HG03039 (cell line): ENCODE data around the gene SLCO3A1.
"Not testable (repeated sequence)": the region's sequence is repeated elsewhere in the genome, so short reads cannot be mapped to it uniquely, and the experiment has no call there.

Experiments used
- ATAC-seq: cut with Tn5 transposase; IDR thresholded peaks from one replicate; pipeline ENCODE4 v1.9.1; 2021; ENCODE audit warnings: mild to moderate bottlenecking, moderate library complexity; ENCODE audit not compliant: unreplicated experiment

SLCO3A1 gene

DNA sequence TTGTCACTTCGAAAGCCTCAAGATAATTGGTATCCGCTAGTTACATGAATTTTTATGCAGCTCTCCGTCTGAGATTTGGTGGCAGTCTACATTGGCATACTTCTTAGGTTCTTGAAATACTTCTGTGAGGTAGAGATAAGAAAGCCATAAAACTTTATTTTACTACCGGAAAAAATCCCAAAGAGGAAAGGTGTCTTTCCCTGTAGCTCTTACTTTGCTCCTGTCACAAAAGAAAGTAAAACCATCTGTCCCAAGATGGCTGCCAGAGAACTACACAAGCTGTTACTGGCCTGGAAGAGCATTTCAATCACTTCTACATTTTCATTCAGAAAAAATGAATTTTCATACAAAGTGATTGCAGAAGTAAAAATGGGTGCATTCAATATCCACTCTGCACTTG, 325.4 kb downstream of the SLCO3A1 start:
- ATAC-seq: no peak

DNA sequence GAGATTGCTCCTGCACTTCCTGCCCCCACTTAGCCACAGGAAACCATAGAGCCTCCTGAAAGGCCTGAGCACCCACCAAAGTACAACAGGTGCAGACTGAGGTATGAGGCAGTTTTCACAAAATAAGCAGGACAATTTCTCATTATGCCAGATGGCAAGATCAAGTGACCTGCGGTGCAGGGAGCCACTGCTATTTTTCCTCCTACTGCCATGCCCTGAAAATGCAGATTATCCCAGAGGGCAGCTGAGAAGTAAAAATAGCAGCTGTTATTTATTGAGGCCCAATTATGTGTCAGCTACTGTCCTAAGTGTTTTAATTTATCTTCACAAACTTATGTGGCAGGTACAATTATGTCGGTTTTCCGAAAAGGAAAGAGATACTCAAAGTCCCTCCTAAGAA, 330.6 kb downstream of the SLCO3A1 start:
- no peak for ATAC-seq

DNA sequence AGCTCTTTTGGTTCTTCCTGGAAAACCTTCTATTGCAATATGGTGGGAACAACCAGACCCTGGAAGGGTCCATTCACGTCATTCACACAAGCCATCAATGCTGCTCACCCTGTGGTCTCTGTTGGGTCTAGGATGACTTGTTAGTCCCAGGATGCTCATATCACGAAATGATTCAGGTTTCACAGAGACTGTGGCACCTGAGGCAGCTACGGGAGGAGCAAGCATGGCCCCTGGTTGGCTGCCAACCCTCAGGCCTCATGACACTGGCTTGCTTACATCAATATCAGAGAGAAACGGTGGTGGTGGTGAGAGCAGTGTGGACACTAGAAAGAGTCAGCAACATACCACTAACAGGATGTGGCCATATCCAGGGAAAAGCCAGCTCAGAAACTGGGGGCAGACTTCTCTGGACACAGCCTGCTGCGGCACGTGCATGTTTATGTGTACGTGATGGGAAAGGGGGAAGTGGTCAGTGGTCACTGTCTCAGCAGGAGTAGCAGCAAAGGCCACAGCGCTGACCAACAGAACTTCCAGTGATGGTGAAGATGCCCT, 331.2 kb downstream of the SLCO3A1 start:
- ATAC-seq: no peak

DNA sequence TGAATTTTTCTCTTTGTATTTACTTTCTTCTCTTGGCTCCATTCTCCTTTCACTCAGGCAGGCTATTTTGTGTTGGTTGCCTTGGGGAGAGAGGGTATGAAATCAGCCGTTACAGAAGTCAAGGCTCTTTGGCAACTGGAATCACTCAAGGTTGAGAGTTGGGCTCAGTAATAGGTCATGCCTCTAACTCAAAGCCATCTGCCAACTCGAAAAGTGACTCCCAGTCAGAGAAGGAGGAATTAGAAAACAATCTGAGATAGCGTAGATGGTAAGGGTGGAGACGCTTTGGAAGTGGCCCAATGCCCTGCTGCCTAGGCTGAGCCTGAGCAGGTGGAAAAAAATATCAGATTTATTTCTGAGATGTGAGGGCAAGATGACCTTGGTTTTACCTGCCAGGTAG, 334.5 kb downstream of the SLCO3A1 start:
- no peak for ATAC-seq

DNA sequence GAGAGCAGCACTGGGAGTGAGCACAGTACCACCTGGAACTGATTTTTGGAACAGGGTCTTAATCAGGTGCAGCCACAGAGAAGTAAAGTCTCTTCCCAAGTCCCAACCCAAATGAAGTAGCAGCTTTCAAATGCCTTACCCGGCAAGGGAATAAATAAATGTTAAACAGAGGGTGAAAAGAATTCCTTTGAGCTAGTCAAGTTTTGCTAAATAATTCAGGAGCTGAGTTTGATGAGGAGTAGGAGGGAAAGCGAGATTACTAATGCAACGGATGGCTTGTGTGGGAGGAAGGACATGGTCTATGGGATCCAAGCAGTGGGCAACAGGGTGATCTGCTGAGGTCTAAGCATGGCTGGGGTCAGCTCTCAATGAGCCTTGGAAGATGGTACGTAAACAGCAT, 335.7 kb downstream of the SLCO3A1 start:
- ATAC-seq: no peak

DNA sequence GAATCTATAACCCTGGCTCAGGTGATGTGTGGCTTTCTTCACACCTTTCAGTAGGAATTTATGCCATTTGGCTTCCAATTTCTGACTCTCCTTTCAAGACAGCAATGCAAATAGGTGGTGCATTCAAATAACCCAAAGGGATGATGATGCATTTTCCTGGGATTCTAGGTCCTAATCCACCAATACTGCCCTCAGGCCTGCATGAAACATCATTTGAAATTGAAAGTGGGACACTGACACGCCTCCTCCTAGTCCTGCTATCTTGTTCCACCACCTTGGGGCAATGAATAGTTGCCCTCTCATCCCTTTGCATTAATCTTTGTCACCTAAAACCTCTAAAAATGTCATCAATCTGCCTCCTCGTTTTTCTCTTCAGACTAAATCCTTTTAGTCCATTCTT, 341.7 kb downstream of the SLCO3A1 start:
- ATAC-seq: no peak

DNA sequence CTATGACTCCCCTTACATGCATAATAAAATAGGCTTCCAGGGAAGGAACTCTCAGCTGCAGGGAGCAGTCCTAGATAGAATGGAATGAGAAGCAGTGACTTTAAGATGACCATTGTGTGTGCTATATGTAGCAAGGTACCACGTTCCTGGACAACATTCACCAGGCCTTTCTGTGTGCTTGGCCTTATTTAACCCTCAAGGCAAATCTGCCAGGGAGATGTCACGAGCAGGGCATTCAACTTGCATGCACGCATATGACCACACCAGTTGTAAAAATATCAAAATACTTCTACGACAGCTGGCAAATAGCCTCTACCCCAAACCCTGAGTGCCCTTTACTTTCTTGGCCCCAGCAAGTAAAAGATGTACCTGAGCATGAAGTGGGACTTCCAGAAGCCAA, 342.8 kb downstream of the SLCO3A1 start:
- no peak for ATAC-seq

DNA sequence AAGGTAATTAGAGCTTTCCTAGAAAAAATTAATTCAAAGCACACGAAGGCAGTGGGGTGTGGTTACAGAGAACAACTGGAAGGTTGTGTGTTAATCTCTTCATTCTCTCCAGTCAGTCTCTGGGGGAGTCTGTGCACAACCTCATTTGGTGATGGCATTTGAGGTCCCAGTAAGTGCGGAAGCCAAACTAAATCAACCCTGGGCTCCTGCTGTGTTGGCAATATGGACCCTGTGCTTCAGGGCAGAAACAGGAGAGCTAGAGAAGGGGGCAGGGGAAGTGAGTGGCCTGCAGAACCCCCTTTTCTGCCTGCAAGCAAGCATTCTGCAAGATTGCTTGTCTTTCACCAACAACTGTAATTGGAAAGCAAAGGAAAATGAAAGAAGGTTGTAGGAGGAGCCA, 344.2 kb downstream of the SLCO3A1 start:
- ATAC-seq: no peak

DNA sequence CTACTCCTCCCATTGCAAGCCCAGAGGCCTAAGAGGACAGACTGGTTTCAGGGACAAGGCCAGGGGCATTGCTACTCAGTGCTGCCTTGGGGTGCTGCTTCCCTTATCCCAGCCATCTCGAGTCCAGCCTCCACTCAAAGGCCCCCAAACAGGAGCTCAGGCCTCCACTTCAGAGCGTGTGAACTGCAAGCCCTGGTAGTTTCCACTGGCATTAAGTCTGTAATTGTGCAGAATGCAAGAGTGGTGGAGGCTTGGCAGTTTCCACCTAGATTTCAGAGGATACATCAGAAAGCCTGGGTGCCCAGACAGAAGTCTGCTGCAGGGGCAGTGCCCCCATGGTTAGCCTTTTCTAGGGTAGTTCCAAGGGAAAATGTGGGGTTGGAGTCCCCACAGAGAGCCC, 347.4 kb downstream of the SLCO3A1 start:
- no peak for ATAC-seq

DNA sequence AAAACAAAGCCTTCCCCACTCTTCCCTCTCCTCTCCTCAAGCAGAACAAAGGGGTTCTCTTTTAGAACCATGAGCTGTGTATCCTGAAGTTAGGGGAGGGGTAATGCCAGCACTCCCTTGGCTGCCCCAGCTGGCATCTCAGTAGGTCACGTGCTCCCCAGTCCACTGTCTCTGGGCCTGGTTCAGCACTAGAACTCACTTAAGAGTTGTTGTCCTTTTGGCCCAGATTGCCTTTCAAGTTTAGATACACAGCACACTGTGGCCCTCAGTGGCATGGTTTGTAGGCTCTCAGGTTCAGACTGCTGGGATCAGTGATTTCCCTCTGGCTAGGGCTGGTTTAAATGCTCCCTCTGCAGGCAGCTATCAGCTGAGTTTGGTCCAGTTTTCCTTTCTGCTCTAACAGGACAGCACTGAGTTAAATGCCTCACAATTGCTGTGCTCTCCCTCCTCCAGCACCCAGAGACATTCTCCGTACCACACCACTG, 351.8 kb downstream of the SLCO3A1 start:
- ATAC-seq: no peak

DNA sequence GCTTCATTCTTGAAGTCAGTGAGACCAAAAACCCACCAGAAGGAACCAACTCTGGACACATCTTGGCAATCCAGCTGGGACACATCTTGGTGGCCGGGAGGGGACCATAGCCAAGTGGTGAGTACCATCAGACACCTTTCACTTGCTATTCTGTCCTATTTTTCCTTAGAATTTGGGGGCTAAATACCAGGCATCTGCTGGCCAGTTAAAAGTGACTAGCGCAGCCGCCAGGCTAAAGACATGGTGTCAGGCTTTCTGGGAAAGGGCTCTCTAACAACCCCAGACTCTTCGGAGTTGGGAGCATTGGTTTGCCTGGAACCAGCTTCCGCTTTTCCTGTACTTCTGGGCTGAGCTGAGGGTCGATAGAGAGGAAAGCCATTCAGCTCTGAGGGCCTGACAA, 354.1 kb downstream of the SLCO3A1 start:
- ATAC-seq: not testable (repeated sequence)
